ENCODE measurements around the gene PIMREG. TPM values are rescaled to one million over a fixed set of nuclear protein-coding genes. Genes with fewer than 3 reads are reported as not detected.

PIMREG gene, protein sequence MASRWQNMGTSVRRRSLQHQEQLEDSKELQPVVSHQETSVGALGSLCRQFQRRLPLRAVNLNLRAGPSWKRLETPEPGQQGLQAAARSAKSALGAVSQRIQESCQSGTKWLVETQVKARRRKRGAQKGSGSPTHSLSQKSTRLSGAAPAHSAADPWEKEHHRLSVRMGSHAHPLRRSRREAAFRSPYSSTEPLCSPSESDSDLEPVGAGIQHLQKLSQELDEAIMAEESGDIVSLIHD
- total RNA-seq: not detected

DNA sequence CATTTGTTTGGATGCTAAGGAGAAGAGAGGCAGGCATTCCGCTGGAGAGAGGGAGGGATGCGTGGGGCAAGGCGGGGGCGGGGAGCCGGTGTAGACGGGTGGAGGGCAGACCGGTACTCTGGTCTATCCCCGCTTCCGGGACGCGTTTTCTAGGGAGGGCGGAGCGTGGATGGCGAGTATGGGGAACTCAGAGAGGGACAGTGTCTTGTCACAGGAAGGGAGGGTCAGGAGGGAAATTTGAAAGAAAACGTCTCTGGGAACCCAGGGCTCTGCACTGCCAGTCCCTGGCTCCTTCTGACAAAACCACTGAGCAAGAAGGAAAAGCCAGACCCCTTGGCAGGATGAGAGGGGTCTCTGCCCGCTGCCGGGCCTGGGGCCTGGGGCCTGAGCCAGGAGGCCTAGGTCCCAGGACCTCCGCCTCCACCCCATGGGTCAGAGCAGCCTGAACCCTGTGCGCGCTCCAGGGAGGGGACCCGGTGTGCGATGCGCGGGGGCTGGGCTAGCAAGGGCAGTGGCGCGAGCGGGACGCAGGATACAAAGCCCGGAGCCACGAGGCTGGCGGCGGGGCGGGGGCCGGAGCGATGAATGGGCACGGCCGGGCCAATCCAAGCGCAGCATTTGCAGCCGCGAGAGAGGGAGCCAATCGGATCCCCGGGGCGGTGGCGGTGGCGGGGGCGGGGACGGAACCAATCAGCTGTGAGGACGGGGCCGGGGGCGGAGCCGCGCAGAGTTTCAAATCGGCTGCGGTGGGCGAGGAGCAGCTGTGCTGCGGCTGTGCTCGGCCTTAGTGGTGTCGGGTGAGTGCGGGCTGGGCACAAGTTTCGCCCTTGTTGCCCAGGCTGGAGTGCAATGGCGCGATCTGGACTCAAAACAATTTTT lies at the start of gene PIMREG:
Gene PIMREG, plus strand, starts transcription at position 764 of the 879 bp plus-strand sequence. CDS start 656 bp downstream, outside the sequence.
- peaks cover 14% of the 10 kb centered on the region for H3K4me1 ChIP-seq (ENCODE audit: insufficient read depth, low read length)
- no peaks in the 10 kb centered on the region for H3K9me3 ChIP-seq (ENCODE audit: low read depth, low read length)
- H3K27me3 ChIP-seq (ENCODE audit: insufficient read depth, low read length): peaks cover under 1% of the 10 kb centered on the region
- H3K4me3 ChIP-seq (ENCODE audit: low read length): peak within 1 kb of the TSS; percentile 50

DNA sequence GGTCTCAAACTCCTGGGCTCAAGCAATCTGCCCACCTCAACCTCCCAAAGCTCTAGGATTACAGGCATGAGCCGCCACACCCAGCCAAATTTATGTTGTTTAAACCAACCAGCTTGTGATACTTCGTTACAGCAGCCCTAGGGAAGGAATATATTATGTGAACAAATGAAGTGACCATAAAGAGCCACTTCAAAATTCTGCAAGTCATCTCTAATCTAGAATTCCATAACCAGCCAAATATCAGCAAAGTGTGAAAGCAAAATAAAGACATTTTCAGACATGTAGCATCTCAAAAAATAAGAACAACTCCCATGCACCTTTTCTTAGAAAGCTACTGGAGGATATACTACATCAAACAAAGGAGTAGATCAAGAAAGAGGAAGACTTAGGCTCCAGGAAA lies 45.3 kb upstream of the PIMREG start:
- no peaks in the 10 kb centered on the region for H3K4me1 ChIP-seq (ENCODE audit: insufficient read depth, low read length)
- no peaks in the 10 kb centered on the region for H3K27me3 ChIP-seq (ENCODE audit: insufficient read depth, low read length)
- H3K9me3 ChIP-seq (ENCODE audit: low read depth, low read length): no peaks in the 10 kb centered on the region
- H3K4me3 ChIP-seq (ENCODE audit: low read length): no peak overlapping the region

DNA sequence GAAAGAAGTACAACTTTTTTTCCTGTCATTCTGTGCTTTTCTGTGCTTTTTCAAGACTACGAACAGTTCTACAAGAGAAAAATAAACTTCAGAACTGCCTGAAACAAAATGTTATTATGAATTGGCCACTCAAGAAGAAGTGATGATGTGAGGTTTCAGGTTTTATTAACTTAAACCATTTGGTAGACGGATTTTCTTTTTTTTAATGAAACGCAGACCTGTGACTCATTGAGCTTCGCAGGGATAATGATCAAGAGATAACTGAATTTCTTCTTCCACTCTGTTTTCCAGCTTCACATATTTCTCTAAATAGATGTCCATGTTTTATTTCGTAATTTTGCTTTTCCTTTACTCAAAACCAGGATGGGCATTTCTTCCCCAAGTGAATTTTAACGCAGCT lies 42.0 kb upstream of the PIMREG start:
- Histone ChIP-seq H3K4me3 (ENCODE audit: low read length) (no peak overlapping the region), H3K27me3 (ENCODE audit: insufficient read depth, low read length) (no peaks in the 10 kb centered on the region), H3K9me3 (ENCODE audit: low read depth, low read length) (no peaks in the 10 kb centered on the region), H3K4me1 (ENCODE audit: insufficient read depth, low read length) (no peaks in the 10 kb centered on the region)

DNA sequence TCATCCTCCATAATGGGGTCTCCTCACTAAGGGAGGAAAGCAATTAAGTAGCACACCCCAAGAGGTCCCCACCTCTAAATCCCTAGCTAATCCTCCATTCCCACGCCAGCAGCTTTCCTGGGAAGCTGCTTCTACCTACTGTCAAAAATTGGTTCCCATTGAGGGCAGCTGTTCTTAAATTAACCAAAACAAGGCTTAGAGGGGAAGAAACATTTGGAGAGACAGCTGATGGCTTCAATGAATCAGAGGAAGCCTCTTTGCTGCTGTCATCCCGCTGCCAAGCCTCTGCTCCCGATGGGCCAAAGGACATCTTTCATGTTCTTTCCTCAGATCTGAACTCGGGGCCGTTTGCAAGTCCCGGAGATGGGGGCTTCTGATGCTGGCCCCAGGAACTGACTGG lies 36.0 kb upstream of the PIMREG start:
- Histone ChIP-seq H3K4me1 (ENCODE audit: insufficient read depth, low read length) (no peaks in the 10 kb centered on the region), H3K9me3 (ENCODE audit: low read depth, low read length) (no peaks in the 10 kb centered on the region), H3K4me3 (ENCODE audit: low read length) (no peak overlapping the region), H3K27me3 (ENCODE audit: insufficient read depth, low read length) (no peaks in the 10 kb centered on the region)

DNA sequence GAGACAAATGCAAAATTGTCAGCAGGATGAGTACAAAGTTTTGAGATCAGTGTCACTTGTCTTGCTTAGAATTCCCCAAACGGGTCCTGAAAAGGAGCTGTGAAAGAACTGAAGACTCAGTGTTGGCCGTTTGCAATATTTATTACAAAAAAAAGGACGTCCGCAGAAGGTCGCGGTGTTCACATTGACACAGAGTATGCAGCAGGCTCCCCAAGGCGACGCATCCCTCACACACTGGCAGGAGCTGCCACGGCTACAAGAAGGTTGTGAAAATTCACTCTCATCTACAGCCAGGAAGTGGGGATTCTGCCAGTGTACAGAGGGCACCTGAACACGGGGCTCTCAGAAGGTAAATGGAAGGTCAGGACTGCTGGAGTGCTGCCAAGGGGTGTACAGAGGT lies 35.5 kb upstream of the PIMREG start:
- H3K4me1 ChIP-seq (ENCODE audit: insufficient read depth, low read length): no peaks in the 10 kb centered on the region
- no peak overlapping the region for H3K4me3 ChIP-seq (ENCODE audit: low read length)
- no peaks in the 10 kb centered on the region for H3K27me3 ChIP-seq (ENCODE audit: insufficient read depth, low read length)
- no peaks in the 10 kb centered on the region for H3K9me3 ChIP-seq (ENCODE audit: low read depth, low read length)

DNA sequence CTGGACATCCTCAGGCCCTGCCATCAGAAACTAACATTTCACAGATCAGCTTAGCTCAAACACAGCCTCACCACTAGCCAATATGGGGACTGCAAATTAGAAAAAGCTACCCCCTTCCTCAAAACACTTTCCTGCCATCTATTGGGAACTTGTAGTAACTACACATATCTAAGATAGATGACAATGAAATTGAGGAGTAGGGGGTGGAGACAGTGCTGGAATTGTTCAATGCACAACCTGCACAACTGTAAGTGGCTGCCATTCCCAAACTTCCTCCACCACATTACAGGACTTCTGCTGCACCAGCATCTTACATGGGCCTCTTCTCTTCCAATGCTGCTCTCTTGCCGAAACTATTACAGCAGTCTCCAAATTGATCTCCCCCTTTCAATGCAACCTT lies 31.2 kb upstream of the PIMREG start:
- no peaks in the 10 kb centered on the region for H3K9me3 ChIP-seq (ENCODE audit: low read depth, low read length)
- no peaks in the 10 kb centered on the region for H3K4me1 ChIP-seq (ENCODE audit: insufficient read depth, low read length)
- no peaks in the 10 kb centered on the region for H3K27me3 ChIP-seq (ENCODE audit: insufficient read depth, low read length)
- no peak overlapping the region for H3K4me3 ChIP-seq (ENCODE audit: low read length)

DNA sequence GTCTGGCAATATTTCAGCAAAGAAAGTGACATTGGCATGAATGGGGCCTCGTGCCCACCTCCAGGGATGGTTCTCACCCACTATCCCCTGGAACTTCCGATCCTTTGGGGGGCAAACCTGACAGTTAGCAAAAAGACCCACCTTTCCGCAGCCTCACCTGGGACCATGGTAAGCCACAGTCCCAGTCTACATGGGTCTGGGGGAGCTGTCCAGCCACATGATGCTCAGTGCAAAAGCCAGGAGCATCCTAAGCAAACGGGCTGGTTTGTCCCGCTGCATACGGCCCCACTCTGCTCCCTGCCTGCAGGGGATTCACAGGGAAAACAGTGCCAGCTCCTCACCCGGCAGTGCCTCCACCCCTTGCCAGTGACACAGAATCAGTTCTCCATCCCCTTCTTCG lies 28.6 kb upstream of the PIMREG start:
- Histone ChIP-seq H3K9me3 (ENCODE audit: low read depth, low read length) (no peaks in the 10 kb centered on the region), H3K27me3 (ENCODE audit: insufficient read depth, low read length) (no peaks in the 10 kb centered on the region), H3K4me3 (ENCODE audit: low read length) (no peak overlapping the region), H3K4me1 (ENCODE audit: insufficient read depth, low read length) (no peaks in the 10 kb centered on the region)

DNA sequence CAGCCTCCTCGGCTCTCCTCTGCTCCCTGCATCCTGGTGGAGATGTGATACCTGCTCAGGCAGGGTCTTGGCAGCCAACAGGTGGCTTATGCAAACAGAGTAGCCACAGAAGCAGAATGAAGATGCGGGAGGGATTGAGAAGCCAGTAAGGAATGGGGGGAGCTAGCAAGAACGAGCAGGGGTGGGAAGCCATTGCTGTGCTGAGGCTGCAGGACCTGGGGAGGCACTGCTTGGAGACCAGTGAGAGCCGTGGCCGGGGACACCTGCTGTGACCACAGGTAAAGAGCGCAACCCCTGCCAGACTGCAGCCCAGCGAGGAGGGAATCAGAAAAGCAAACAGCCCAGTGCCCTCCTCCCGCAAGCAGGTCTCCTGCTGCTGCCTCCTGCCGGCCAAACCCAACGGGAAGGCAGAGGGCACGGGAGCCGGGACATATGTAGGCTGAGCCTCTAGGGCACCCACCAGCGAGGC lies 24.0 kb upstream of the PIMREG start:
- Histone ChIP-seq H3K27me3 (ENCODE audit: insufficient read depth, low read length) (peaks cover 3% of the 10 kb centered on the region), H3K4me1 (ENCODE audit: insufficient read depth, low read length) (no peaks in the 10 kb centered on the region), H3K9me3 (ENCODE audit: low read depth, low read length) (no peaks in the 10 kb centered on the region), H3K4me3 (ENCODE audit: low read length) (no peak overlapping the region)

DNA sequence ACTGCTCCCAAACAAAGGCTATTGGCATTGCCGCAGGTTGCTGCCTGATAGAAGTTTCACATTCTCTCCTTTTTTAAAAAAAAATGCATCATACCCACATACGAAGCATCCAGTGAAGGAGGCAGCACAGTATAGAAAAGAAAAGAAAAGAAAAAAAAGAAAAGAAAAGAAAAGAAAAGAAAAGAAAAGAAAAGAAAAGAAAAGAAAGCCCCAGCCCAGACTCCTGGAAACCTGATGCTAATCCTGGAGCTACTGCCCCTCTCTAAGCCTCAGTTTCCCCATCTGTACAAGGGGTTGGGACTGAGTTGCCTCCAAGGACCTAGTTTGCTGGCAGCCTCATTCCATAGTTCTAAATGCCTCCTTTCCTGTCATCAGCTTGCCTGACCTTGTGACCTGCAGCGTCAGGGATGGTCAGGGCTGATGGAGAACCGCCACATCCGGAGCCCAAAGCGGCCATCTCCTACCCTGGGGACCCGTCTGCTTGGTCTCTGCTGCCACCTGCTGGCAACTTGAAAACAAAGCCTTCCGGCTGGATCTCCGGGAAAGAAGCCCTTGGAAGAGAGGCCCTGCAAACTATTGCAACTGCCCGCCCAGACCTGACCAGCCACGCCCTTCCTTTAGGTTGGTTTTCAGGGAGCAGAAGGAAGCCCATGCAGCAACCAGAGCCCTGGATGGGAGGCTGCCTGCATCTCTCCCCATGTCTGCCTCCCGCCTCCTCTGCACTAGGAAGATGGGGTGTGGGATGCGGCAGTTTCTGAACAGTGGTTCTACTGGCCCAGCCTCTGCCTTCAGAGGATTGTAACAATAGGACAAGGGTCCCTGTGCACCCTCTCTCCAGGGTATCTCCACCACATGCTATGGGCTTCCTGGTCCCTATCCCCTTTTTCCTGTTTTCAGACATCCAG lies 22.3 kb upstream of the PIMREG start:
- Histone ChIP-seq H3K27me3 (ENCODE audit: insufficient read depth, low read length) (peaks cover 3% of the 10 kb centered on the region), H3K9me3 (ENCODE audit: low read depth, low read length) (no peaks in the 10 kb centered on the region), H3K4me3 (ENCODE audit: low read length) (no peak overlapping the region), H3K4me1 (ENCODE audit: insufficient read depth, low read length) (peaks cover 4% of the 10 kb centered on the region)

DNA sequence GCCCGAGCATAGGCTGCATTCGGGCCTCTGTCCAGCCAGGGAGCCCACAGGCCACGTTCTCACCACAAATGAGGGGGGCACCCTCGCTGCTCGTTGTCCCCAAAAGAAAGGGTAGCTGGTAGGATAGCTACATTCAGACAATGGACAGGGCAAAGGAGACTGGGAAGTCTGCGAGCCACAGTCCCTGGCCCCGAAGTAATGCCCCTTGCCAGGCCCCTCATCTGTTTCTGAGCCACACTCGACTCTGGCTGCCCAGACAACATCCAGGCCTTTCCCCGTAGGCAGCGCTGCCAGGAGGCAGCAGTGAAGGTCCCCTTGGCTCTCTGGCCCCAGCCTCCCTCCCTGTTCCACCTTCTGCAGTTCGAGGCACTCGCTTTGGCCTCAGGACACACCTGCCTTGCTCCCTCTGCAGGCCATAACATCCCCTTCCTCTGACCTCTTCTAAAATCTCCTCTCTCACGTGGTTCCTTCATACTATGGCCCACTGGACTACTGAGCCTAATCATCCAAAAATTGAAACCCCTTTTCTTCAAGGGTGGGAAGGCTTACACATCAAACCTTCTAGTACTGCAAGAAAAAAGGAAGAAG lies 21.5 kb upstream of the PIMREG start:
- Histone ChIP-seq H3K4me3 (ENCODE audit: low read length) (no peak overlapping the region), H3K9me3 (ENCODE audit: low read depth, low read length) (no peaks in the 10 kb centered on the region), H3K4me1 (ENCODE audit: insufficient read depth, low read length) (peaks cover 12% of the 10 kb centered on the region), H3K27me3 (ENCODE audit: insufficient read depth, low read length) (peaks cover 3% of the 10 kb centered on the region)

DNA sequence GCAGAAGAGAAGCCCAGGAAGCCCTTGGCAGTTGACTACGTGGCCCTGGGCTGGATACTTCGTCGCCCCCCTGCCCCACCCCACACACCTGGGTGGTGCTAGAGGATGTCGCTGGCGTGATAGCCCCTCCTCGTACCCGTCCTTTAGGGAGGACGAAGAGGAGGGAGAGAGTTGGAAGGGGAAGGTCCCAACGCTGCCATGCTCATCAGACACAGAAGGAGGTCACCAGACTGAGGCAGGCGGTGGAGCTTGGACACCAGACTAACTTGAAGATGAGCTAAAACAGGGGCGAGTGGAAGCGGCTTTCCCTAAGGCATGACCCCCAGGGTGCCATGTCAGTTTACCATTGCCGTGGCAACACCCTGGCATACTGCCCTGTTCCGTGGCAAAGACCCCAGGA lies 20.3 kb upstream of the PIMREG start:
- Histone ChIP-seq H3K4me1 (ENCODE audit: insufficient read depth, low read length) (peaks cover 18% of the 10 kb centered on the region), H3K27me3 (ENCODE audit: insufficient read depth, low read length) (peaks cover 3% of the 10 kb centered on the region), H3K9me3 (ENCODE audit: low read depth, low read length) (no peaks in the 10 kb centered on the region), H3K4me3 (ENCODE audit: low read length) (no peak overlapping the region)

DNA sequence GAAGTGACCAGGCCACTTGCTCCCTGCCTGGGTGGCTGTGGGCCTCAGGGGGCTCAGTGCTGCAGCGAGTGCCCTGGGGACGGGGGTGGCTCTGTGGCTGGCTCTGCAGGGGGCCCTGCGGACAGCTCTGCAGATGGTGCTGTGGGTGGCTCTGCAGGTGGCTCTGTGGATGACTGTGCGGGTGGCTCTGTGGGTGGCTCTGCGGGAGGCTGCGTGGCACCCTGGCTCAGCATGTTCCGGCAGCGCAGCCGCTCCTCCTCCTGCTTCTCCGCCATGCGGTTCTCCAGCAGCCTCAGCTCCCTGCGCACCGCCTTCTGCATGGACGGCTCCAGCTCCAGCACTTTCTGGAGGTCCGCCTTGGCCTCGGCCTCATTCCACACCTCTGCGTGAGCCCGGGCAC lies 18.8 kb upstream of the PIMREG start:
- Histone ChIP-seq H3K27me3 (ENCODE audit: insufficient read depth, low read length) (peaks cover 3% of the 10 kb centered on the region), H3K9me3 (ENCODE audit: low read depth, low read length) (no peaks in the 10 kb centered on the region), H3K4me1 (ENCODE audit: insufficient read depth, low read length) (peaks cover 18% of the 10 kb centered on the region), H3K4me3 (ENCODE audit: low read length) (no peak overlapping the region)

DNA sequence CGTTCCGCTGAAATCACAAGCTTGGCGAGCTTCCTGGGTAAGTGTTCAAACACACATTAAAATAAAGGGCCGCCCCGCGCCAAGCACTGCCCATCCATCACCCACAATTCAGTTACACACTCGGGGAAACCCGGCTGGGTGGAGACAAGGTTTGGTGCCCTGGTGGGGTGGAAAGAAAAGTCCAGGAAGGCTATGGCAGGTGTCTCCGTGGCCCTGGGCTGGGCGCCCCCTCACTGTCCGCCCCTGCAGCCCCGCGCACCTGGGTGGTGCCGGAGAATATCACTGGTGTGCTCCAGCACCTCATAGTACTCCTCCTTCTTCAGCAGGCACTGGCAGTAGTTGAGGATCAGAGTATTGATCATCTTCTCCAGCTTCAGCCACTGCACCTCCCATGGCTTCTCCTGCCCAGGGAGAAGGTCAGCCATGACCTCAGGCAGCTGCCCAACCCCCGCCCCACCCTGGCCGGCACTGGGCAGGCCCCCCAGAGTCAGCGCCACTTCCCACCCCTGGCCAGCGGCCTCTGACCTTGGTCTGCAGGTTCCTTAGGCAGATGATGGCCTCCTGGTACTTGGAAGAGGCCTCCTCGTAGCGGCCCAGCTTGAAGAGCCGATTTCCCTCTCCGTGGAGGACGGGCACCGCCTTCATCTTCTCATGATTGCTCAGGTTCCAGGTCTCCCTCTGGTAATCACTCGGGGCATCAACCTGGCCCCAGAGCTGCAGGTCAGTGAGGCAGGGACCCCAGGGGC lies 17.7 kb upstream of the PIMREG start:
- Histone ChIP-seq H3K9me3 (ENCODE audit: low read depth, low read length) (no peaks in the 10 kb centered on the region), H3K4me3 (ENCODE audit: low read length) (no peak overlapping the region), H3K27me3 (ENCODE audit: insufficient read depth, low read length) (no peaks in the 10 kb centered on the region), H3K4me1 (ENCODE audit: insufficient read depth, low read length) (peaks cover 18% of the 10 kb centered on the region)

DNA sequence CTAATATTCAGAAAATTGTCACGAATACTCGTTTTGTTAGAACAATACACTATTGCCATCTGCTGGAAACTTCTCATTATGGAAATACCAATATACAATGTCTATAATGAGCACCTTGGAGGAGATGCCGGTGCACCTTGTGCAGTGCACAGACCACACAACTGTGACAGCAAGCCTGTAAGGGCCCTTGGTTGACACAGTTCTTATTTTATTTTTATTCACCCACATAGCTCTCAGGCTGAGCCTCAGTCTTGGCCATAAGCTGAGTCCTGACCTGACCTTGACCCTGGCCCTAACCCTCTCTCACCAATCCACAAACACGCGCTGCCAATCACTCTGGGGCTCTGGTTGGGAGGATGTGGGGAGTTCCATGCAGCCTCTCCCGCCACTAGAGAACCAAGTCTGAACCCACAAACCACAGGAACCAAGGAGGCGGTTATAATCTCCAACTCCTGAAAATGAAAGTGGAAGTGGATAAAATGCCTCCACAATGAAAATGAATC lies 16.9 kb upstream of the PIMREG start:
- no peak overlapping the region for H3K4me3 ChIP-seq (ENCODE audit: low read length)

More for the DNA sequence above, 16.9 kb upstream of the PIMREG start:
- Histone ChIP-seq H3K27me3 (ENCODE audit: insufficient read depth, low read length) (no peaks in the 10 kb centered on the region), H3K4me1 (ENCODE audit: insufficient read depth, low read length) (peaks cover 18% of the 10 kb centered on the region), H3K9me3 (ENCODE audit: low read depth, low read length) (no peaks in the 10 kb centered on the region)
